Adrenal gland (tissue), 12 donors: ENCODE measurements around the gene ORM2. TPM values are rescaled to one million over a fixed set of nuclear protein-coding genes. Genes with fewer than 3 reads are reported as not detected.

Source experiments
- DNase-seq, 7 donors: peaks; one replicate each; pipeline ENCODE4 v3.0.0-alpha.2; 2019 to 2020
- H3K27ac ChIP-seq, 5 donors: fragments of 200-600 bp; sonication (generic) in 4 of 5; 1 replicate in 3 of 5; 2 replicates in 2 of 5; pipeline versions ENCODE4 v1.5.1 to v1.8.0; 2016 to 2020; ENCODE audit warnings: mild to moderate bottlenecking in 1 of 5
- H3K27me3 ChIP-seq: fragments of 200-600 bp; 2 replicates; pipeline ENCODE4 v1.8.0; 2021
- H3K36me3 ChIP-seq, 2 donors: fragments of 200-600 bp; replicated peaks in 1 of 2; 1 replicate in 1 of 2; 2 replicates in 1 of 2; pipeline versions ENCODE4 v1.5.1 to v1.8.0; 2018 to 2022
- H3K4me1 ChIP-seq, 2 donors: fragments of 200-600 bp; replicated peaks in 1 of 2; 1 replicate in 1 of 2; 2 replicates in 1 of 2; pipeline versions ENCODE4 v1.5.1 to v1.8.0; 2018 to 2021
- H3K4me3 ChIP-seq, 4 donors: fragments of 200-600 bp; sonication (generic) in 3 of 4; one replicate each; pipeline ENCODE4 v1.5.1; 2016 to 2018
- H3K9me3 ChIP-seq, 3 donors: fragments of 200-600 bp; sonication (generic) in 1 of 3; replicated peaks in 1 of 3; 1 replicate in 2 of 3; 2 replicates in 1 of 3; pipeline versions ENCODE4 v1.5.1 to v1.8.0; 2016 to 2021
- POLR2A ChIP-seq, 2 donors: fragments of 450-650 bp; IDR thresholded peaks; one replicate each; pipeline ENCODE4 v1.6.1; 2017; ENCODE audit warnings: antibody characterized with exemption in 2 of 2, mild to moderate bottlenecking in 2 of 2, moderate library complexity in 1 of 2
- WGBS, 4 donors: extraction: QIAGEN DNeasy Blood & Tissue Kit in 2 of 4; methylation state at CpG; one replicate each; pipeline versions ENCODE4 v1.1.5 to v1.1.7; 2013 to 2017; 5-methylcytosine and 5-hydroxymethylcytosine counted together
- intact Hi-C, 2 donors: fragments of 100-400 bp; cut with DNase I; formaldehyde crosslinking; loops; one replicate each; pipeline versions ENCODE4 v1.14.1 to v1.15.0; 2022 to 2023
- polyA plus RNA-seq, 3 donors: library from polyadenylated mRNA; stranded (reverse); fragments of 200-250 nt in 2 of 3; fragments of 350-450 nt in 1 of 3; fragmentation: Illumina TruSeq in 1 of 3; extraction: RNeasy Lipid Tissue Mini Kit (QIAGEN cat#74804) in 1 of 3; gene quantifications; one replicate each; pipeline ENCODE4 v1.2.3, GENCODE V29; 2013 to 2014
- total RNA-seq, 9 donors: library from RNA; depleted of rRNA in 4 of 9; stranded (reverse); fragments of >200 nt in 4 of 9; fragments of 120-200 nt in 1 of 9; fragmentation: NEBNext Ultra II Directional in 1 of 9; extraction: Animal tissue kit (Norgen Biotek cat#: 25700) in 1 of 9; gene quantifications; one replicate each; pipeline versions ENCODE4 v1.1.0 to v1.2.4, GENCODE V29; 2013 to 2023
- TF ChIP-seq, protein P1 (sequence below), 6 experiments: fragments of 450-650 bp in 4 of 6; fragments of 200-600 bp in 2 of 6; sonication (generic) in 1 of 6; IDR thresholded peaks; 1 replicate in 5 of 6; 2 replicates in 1 of 6; pipeline versions ENCODE4 v1.5.1 to v1.8.0; 2016 to 2021; ENCODE audit warnings: antibody characterized with exemption in 6 of 6, mild to moderate bottlenecking in 2 of 6, moderate library complexity in 1 of 6
- donor health status: healthy with polysubstance abuse.
- donor health status: Bipolar disorder and iron deficiency.
- donor health status: DM: yes; HTN: yes; CAD: no.
- donor health status: DM: no; HTN: no; CAD: no.
- donor health status: DM: no; HTN: no; CAD: no.
- donor health status: DM: yes; HTN: yes; CAD: no.

ORM2 gene
- total and polyA plus RNA-seq, 12 donors = 0.60 to 16.2 (median 1.8) TPM; not detected in 3

DNA sequence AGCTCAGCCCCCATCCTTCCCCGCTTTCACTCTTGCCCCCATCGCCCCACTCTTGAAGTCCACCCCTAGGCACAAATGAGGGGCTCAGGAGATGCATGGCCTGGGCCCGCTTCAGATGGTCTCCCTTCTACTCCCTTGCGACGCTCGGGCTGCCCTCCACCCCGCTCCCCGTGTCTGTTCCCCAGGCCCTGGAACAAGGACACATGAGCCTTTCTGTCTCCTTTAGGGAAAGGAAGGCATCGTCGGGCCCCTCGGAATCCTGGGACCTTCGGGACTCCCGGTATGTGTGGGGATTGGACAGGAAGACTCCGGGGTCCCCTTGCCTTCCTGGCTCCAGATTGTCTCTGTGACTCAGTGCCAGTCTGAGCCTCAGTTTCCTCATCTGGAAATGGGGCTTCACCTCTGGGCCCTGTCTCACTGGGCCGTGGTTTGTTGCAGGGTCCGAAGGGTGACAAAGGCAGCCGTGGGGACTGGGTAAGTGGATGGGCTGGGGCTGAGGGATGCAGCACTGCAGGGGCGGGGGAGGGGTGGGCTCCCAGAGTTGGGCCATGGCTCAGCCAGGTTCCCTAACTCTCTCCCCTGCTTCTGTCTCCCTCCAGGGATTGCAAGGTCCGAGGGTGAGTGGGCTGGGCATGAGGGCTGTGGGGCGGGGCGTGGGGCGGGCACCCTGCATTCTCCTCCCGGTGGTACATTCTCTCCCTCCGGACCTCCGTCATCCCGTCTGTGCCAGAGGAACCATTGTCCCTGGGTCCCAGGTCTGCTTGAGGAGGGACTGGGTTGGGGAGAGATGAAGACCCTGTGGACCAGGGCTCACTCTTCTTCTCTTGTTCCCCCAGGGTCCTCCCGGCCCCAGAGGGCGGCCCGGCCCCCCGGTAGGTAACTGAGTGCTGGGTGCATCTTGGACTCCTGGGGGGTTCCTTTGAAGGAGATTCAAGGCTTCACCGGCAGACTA is 28.5 kb upstream of the ORM2 start:
- Histone ChIP-seq H3K27ac (no peak overlapping the region), H3K36me3 (peaks cover 0 to 8% of the 10 kb centered on the region in 2 donors), H3K4me3 (no peak overlapping the region), H3K27me3 (no peaks in the 10 kb centered on the region), H3K9me3 (no peaks in the 10 kb centered on the region), H3K4me1 (no peaks in the 10 kb centered on the region)
- TF ChIP-seq POLR2A (IDR thresholded peaks at IDR 0.05) = no peak
- TF ChIP-seq, protein P1, sequence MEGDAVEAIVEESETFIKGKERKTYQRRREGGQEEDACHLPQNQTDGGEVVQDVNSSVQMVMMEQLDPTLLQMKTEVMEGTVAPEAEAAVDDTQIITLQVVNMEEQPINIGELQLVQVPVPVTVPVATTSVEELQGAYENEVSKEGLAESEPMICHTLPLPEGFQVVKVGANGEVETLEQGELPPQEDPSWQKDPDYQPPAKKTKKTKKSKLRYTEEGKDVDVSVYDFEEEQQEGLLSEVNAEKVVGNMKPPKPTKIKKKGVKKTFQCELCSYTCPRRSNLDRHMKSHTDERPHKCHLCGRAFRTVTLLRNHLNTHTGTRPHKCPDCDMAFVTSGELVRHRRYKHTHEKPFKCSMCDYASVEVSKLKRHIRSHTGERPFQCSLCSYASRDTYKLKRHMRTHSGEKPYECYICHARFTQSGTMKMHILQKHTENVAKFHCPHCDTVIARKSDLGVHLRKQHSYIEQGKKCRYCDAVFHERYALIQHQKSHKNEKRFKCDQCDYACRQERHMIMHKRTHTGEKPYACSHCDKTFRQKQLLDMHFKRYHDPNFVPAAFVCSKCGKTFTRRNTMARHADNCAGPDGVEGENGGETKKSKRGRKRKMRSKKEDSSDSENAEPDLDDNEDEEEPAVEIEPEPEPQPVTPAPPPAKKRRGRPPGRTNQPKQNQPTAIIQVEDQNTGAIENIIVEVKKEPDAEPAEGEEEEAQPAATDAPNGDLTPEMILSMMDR (IDR thresholded peaks at IDR 0.05) = no peak
- intact Hi-C loops = no loop called here
- peak in 4 of 7 donors; percentile 7 to 35 (median 11) for DNase-seq
- 91 to 94% (median 93%) methylated on average over 14 to 31 of the region's 31 CpGs for WGBS, 4 donors

GRCh38 chr9:114301798-114302565 is 27.7 kb upstream of the ORM2 start:
- H3K27ac ChIP-seq = no peak overlapping the region
- no peaks in the 10 kb centered on the region for H3K9me3 ChIP-seq
- no peaks in the 10 kb centered on the region for H3K4me1 ChIP-seq
- TF ChIP-seq, protein P1 (IDR thresholded peaks at IDR 0.05) = no peak
- TF ChIP-seq POLR2A (IDR thresholded peaks at IDR 0.05) = no peak
- intact Hi-C loops = no loop called here
- peak in 4 of 7 donors; percentile 6 to 35 (median 12) for DNase-seq
- no peaks in the 10 kb centered on the region for H3K27me3 ChIP-seq
- peaks cover 0 to 5% of the 10 kb centered on the region in 2 donors for H3K36me3 ChIP-seq
- no peak overlapping the region for H3K4me3 ChIP-seq
- WGBS, 4 donors = 83 to 94% (median 87%) methylated on average over 11 to 15 of the region's 15 CpGs

DNA sequence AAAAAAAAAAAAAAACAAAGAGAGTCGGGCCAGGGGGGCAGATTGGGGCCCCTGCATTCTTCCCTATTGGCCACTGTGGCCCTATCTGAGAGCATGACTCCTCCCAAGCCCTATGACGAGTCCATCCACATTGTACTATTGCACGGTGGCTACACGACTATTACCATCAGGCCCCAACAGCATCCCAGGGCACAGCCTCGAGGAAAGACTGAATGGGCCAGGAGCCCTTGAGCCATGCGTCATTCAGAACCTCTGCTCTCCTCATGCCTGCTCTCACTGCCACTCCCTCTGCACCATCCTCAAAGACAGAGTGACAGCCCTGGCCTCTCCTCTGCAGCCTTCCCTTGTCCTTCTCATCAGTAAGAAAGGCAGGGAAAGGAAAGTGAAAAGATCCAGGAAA is 26.9 kb upstream of the ORM2 start:
- 66 to 79% (median 77%) methylated on average over 6 of the region's 6 CpGs for WGBS, 4 donors
- Histone ChIP-seq H3K36me3 (peaks cover 0 to 5% of the 10 kb centered on the region in 2 donors), H3K9me3 (no peaks in the 10 kb centered on the region), H3K4me1 (no peaks in the 10 kb centered on the region), H3K27ac (no peak overlapping the region), H3K27me3 (no peaks in the 10 kb centered on the region), H3K4me3 (no peak overlapping the region)
- DNase-seq = peak in 5 of 7 donors; percentile 6 to 38 (median 8)
- TF ChIP-seq, protein P1 (IDR thresholded peaks at IDR 0.05) = no peak
- TF ChIP-seq POLR2A (IDR thresholded peaks at IDR 0.05) = no peak
- intact Hi-C loops = no loop called here

- TF ChIP-seq, protein P1 (IDR thresholded peaks at IDR 0.05) = no peak
- TF ChIP-seq POLR2A (IDR thresholded peaks at IDR 0.05) = no peak
- H3K36me3 ChIP-seq = peaks cover 0 to 5% of the 10 kb centered on the region in 2 donors
- H3K27ac ChIP-seq = no peak overlapping the region
- no peaks in the 10 kb centered on the region for H3K9me3 ChIP-seq
- 74 to 84% (median 79%) methylated on average over 5 of the region's 5 CpGs for WGBS, 4 donors
- DNase-seq = peak in 5 of 7 donors; percentile 1 to 28 (median 4)
- H3K4me3 ChIP-seq = no peak overlapping the region
- no peaks in the 10 kb centered on the region for H3K27me3 ChIP-seq
- no peaks in the 10 kb centered on the region for H3K4me1 ChIP-seq
- intact Hi-C loops = no loop called here
These were observed 26.1 kb upstream of the ORM2 start for GRCh38 chr9:114303571-114303970.
